Bronchial epithelial cell (primary cell): ENCODE data around the gene ANKFN1. TPM values are rescaled to one million over a fixed set of nuclear protein-coding genes. Genes with fewer than 3 reads are reported as not detected.

Experiments
- DNase-seq: peaks from one replicate; pipeline ENCODE4 v3.0.0-alpha.2; 2010; ENCODE audit warnings: low read depth
- FAIRE-seq: peaks from 2 replicates; lab custom pipeline; 2011; peaks lifted over from hg19 to GRCh38; lab: Jason Lieb, UNC
- H3K27me3 ChIP-seq: 2 replicates; pipeline ENCODE4 v1.5.1; 2011; ENCODE audit warnings: low read length; ENCODE audit not compliant: control insufficient read depth, insufficient read depth
- H3K36me3 ChIP-seq: 2 replicates; pipeline ENCODE4 v1.5.1; 2011; ENCODE audit warnings: low read length; ENCODE audit not compliant: control insufficient read depth, insufficient read depth
- H3K4me3 ChIP-seq: 2 replicates; pipeline ENCODE4 v1.5.1; 2011; ENCODE audit warnings: mild to moderate bottlenecking, low read depth, low read length, control low read depth
- total RNA-seq: library from RNA; depleted of rRNA; stranded (reverse); fragments of >200 nt; gene quantifications from 2 replicates; pipeline ENCODE4 v1.2.1, GENCODE V29; 2014
- TF ChIP-seq, protein P1 (sequence below): IDR thresholded peaks from 2 replicates; pipeline ENCODE4 v1.5.1; 2011; ENCODE audit warnings: mild to moderate bottlenecking, moderate library complexity, low read length, control low read depth, inconsistent platforms; ENCODE audit not compliant: insufficient read depth, severe bottlenecking

Gene ANKFN1
- total RNA-seq, 1 donor from 2014 or later, result under 0.01 TPM

DNA sequence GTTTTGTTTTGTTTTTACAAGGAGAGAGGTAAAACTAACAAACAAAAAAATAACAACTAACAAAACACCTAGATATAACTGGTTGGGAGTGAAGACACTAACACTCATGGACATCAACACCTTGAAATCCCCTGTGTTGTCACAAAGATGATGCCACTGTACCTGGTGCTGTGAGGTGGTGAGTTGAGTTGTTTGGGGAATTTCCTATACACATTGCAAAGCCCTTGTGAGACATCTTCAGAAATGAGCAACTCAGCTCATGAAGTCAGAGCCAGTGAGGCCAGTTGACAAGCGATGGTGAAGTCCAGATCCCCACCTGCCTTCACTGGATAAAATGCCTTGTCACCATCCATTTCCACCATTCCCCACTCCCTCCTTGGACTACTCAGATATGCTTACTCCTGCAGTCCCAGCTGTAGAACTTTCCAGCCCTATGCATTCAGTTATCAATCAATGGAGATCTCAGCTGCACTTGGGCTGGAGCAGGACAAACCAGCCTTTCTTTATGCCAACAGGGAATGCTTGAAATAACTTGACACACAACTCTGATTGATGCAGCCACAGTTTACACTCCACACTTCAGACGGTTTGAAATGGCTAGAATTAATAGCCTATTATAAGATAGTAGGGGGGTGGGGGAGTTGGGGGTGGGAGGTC, 22.2 kb downstream of the ANKFN1 start:
- no peak for DNase-seq
- no peak overlapping the region for H3K4me3 ChIP-seq
- TF ChIP-seq, protein P1, sequence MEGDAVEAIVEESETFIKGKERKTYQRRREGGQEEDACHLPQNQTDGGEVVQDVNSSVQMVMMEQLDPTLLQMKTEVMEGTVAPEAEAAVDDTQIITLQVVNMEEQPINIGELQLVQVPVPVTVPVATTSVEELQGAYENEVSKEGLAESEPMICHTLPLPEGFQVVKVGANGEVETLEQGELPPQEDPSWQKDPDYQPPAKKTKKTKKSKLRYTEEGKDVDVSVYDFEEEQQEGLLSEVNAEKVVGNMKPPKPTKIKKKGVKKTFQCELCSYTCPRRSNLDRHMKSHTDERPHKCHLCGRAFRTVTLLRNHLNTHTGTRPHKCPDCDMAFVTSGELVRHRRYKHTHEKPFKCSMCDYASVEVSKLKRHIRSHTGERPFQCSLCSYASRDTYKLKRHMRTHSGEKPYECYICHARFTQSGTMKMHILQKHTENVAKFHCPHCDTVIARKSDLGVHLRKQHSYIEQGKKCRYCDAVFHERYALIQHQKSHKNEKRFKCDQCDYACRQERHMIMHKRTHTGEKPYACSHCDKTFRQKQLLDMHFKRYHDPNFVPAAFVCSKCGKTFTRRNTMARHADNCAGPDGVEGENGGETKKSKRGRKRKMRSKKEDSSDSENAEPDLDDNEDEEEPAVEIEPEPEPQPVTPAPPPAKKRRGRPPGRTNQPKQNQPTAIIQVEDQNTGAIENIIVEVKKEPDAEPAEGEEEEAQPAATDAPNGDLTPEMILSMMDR, result no peak
- no peaks in the 10 kb centered on the region for H3K36me3 ChIP-seq
- FAIRE-seq, result no peak
- H3K27me3 ChIP-seq, result no peaks in the 10 kb centered on the region

DNA sequence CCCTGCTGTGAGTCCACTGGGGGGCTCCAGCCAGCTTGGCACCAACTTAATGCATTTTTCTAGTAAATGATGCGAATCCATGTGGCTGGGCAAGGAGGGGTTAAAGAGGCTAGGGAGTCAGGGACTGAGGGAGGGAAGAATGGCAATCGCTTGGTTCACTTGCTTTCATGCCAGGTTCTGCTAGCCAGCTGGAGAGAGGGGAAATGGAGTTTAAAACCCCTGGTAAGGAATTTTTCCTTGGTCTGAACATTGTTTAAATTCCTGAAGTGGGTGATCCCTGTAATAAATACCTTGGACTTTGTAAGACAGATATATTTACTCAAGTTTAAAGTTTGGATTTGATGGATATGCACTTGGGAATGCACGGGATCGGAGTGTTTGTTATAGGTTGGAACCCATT, 22.8 kb downstream of the ANKFN1 start:
- DNase-seq (no peak), FAIRE-seq (no peak)
- TF ChIP-seq, protein P1, result no peak
- H3K36me3 ChIP-seq, result no peaks in the 10 kb centered on the region
- no peaks in the 10 kb centered on the region for H3K27me3 ChIP-seq
- H3K4me3 ChIP-seq, result no peak overlapping the region

DNA sequence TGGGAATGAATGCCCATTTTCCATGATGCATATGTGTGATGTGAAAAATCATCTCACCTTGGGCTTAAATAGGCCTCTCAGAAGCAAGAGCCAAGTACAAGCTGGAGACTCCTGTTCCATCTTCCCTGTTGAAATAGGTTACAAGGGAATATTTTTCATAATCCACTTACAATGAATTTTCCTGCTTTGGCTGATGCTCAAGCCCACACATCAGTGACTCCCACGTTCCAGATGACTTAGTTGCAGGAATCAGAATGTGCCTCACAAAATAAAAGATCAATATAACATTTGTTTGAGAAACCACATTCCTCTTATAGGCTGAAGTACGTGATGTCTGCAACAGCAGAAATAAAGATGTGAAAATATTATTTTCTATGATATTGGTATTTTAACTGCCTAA, 24.1 kb downstream of the ANKFN1 start:
- no peaks in the 10 kb centered on the region for H3K36me3 ChIP-seq
- no peaks in the 10 kb centered on the region for H3K27me3 ChIP-seq
- FAIRE-seq (no peak), DNase-seq (no peak)
- TF ChIP-seq, protein P1, result no peak
- H3K4me3 ChIP-seq, result no peak overlapping the region

DNA sequence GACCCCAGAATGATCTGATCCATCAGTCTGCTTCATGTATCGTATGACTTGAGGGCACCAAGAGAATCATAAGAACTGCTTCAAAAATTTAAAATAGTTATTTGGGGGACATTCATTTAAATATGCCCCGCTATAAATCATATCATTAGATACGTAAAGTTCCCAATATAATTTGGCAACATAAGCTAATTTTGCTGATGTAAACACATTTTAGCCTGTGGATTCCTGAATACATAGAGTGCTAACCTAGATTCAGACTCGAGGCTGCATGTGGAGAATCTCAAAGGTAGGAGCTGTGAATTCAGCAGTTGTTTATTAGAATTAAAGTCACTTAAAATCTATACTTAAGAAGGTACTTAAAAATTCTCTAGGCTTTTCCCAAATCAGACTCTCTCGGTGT, 24.9 kb downstream of the ANKFN1 start:
- no peaks in the 10 kb centered on the region for H3K36me3 ChIP-seq
- DNase-seq (no peak), FAIRE-seq (no peak)
- TF ChIP-seq, protein P1, result no peak
- H3K4me3 ChIP-seq, result no peak overlapping the region
- no peaks in the 10 kb centered on the region for H3K27me3 ChIP-seq

DNA sequence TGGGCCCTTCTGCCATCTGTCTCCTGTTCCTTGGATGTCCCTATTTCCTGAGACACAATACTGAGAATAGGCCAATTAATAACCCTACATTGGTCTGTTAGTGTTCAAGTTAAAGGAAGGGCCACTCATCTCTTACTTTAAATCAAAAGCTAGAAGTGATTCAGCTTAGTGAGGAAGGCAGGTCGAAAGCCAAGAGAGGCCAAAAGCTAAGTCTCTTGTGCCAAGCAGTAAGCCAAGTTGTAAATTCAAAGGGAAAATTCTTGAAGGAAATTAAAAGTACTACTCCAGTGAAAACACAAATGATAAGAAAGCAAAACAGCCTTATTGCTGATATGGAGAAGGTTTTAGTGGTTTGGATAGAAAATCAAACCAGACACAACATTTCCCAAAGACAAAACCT, 28.8 kb downstream of the ANKFN1 start:
- FAIRE-seq, result no peak
- no peaks in the 10 kb centered on the region for H3K36me3 ChIP-seq
- H3K4me3 ChIP-seq, result no peak overlapping the region
- TF ChIP-seq, protein P1, result no peak
- no peaks in the 10 kb centered on the region for H3K27me3 ChIP-seq
- DNase-seq, result no peak

DNA sequence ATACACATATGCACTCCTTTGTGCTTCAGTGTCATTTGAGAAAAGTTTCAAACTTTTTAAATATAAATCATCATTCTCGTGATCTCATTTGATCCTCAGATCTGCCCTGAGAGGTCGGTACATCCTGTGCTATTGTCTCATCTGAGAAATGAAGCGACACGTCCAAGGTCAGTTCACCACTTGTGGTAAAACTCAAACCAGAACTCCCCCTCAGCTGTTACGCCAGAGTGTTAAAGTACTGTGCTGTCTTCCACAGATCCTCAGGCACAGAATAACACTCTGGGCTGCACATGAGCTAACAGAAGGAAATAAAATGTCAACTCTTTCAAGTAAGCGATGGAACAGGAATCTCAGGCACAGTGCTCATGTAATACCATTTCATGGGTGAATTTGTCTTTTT, 31.4 kb downstream of the ANKFN1 start:
- TF ChIP-seq, protein P1, result no peak
- FAIRE-seq (no peak), DNase-seq (no peak)
- Histone ChIP-seq H3K36me3 (no peaks in the 10 kb centered on the region), H3K27me3 (no peaks in the 10 kb centered on the region), H3K4me3 (no peak overlapping the region)
